ENCODE measurements around the gene NOX5.

- TF ChIP-seq, protein P1, sequence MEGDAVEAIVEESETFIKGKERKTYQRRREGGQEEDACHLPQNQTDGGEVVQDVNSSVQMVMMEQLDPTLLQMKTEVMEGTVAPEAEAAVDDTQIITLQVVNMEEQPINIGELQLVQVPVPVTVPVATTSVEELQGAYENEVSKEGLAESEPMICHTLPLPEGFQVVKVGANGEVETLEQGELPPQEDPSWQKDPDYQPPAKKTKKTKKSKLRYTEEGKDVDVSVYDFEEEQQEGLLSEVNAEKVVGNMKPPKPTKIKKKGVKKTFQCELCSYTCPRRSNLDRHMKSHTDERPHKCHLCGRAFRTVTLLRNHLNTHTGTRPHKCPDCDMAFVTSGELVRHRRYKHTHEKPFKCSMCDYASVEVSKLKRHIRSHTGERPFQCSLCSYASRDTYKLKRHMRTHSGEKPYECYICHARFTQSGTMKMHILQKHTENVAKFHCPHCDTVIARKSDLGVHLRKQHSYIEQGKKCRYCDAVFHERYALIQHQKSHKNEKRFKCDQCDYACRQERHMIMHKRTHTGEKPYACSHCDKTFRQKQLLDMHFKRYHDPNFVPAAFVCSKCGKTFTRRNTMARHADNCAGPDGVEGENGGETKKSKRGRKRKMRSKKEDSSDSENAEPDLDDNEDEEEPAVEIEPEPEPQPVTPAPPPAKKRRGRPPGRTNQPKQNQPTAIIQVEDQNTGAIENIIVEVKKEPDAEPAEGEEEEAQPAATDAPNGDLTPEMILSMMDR (IDR thresholded peaks at IDR 0.05), result no peak
- TF ChIP-seq POLR2A (IDR thresholded peaks at IDR 0.05), result no peak
These were observed 53.7 kb downstream of the NOX5 start for GRCh38 chr15:69068157-69068556.

Data from stomach (tissue), 4 donors.